Stimulated activated memory B cell treated with anti-CD40 and anti-IgM and Interleukin-4, amounts not matched to agents 10 μg/mL and 1 μg/mL and 100 μg/mL, for 72 hours (primary cell): ENCODE results near the gene FAM83F.

Experiments
- ATAC-seq: fragments of 150-1000 bp; cut with Tn5 transposase; 2 replicates; pipeline ENCODE4 v1.10.0; 2021
- H3K27ac Mint-ChIP-seq: one replicate; pipeline ENCODE4 v1.8.0; 2022; ENCODE audit warnings: mild to moderate bottlenecking, mixed read lengths
- H3K27me3 Mint-ChIP-seq: one replicate; pipeline ENCODE4 v1.8.0; 2022; ENCODE audit warnings: mixed read lengths
- H3K36me3 Mint-ChIP-seq: one replicate; pipeline ENCODE4 v1.8.0; 2022; ENCODE audit warnings: mixed read lengths
- H3K4me1 Mint-ChIP-seq: one replicate; pipeline ENCODE4 v1.8.0; 2022; ENCODE audit warnings: mixed read lengths
- H3K4me3 Mint-ChIP-seq: one replicate; pipeline ENCODE4 v1.8.0; 2022; ENCODE audit warnings: mild to moderate bottlenecking, moderate library complexity, mixed read lengths
- H3K9me3 Mint-ChIP-seq: one replicate; pipeline ENCODE4 v1.8.0; 2022; ENCODE audit warnings: mixed read lengths

The FAM83F gene

DNA sequence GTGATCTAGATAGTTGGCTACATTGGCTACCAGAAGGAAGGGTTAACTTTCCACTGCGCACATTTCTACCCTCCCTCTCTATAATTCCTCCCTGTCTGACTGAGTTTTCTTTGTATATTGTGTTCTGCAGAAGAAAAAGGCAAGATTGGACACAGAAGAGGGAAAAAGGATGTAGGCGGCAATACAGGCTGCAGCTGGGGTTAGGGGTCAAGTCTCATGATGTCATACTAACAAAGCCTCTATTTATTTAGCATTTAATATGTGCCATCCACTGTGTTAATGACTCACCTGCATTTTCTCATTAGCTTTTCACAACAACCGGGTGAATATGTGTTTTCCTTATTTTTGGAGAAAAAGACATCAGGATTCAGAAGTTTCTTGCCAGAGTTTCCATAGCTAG is 2.0 kb downstream of the FAM83F start:
- H3K4me3 Mint-ChIP-seq, result no peak overlapping the region
- H3K27me3 Mint-ChIP-seq, result peaks cover 74% of the 10 kb centered on the region

GRCh38 chr22:39997421-39997820 is 2.7 kb downstream of the FAM83F start:
- no peak for ATAC-seq

More for the DNA sequence above, 2.0 kb downstream of the FAM83F start:
- no peak for ATAC-seq
- Mint-ChIP-seq H3K4me1 (peaks cover 7% of the 10 kb centered on the region), H3K36me3 (no peaks in the 10 kb centered on the region), H3K27ac (no peak overlapping the region), H3K9me3 (no peaks in the 10 kb centered on the region)

DNA sequence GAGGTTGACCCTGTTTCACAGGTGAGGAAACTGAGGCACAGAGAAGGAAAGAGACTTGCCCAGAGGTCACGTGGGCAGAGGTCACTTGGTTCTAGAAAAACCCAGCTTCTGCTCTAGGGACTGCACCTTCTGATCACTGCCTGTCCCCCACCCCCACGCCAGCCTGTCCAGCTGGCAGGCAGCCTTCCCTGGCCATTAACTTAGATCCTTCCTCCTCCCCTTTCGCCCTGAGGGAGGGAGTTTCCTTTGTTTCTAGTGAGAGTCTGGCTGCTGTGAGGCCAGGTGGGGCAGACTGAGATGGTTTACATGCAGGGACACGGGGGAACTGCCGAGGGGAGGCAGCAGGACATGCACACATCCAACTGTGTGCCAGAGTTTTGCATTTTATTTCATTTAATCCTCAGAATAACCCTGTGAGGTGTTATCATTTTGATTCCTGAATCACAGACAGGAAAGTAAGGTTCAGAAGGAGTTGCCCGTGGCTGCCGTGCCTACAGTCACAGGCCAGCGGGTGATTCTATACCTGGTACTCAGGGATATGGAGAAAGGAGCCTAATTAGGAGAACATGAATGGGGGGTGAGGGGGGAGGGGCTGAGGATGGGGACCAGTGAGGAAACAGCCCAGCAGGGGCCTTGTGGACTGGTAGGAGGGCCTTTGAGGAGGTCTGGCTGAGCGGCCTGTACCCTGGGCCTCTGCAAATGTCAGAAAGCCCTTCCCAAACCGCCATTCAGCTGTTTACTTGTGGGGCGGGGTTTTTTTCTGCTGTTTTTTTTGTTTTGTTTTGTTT is 3.4 kb downstream of the FAM83F start:
- no peaks in the 10 kb centered on the region for H3K9me3 Mint-ChIP-seq
- no peak overlapping the region for H3K27ac Mint-ChIP-seq
- H3K4me3 Mint-ChIP-seq, result no peak overlapping the region
- H3K36me3 Mint-ChIP-seq, result no peaks in the 10 kb centered on the region
- H3K4me1 Mint-ChIP-seq, result peaks cover 7% of the 10 kb centered on the region
- no peak for ATAC-seq
- H3K27me3 Mint-ChIP-seq, result peaks cover 78% of the 10 kb centered on the region

More at GRCh38 chr22:39997421-39997820, 2.7 kb downstream of the FAM83F start:
- Mint-ChIP-seq H3K4me3 (no peak overlapping the region), H3K9me3 (no peaks in the 10 kb centered on the region), H3K27ac (no peak overlapping the region), H3K36me3 (no peaks in the 10 kb centered on the region), H3K27me3 (peaks cover 81% of the 10 kb centered on the region), H3K4me1 (peaks cover 7% of the 10 kb centered on the region)

DNA sequence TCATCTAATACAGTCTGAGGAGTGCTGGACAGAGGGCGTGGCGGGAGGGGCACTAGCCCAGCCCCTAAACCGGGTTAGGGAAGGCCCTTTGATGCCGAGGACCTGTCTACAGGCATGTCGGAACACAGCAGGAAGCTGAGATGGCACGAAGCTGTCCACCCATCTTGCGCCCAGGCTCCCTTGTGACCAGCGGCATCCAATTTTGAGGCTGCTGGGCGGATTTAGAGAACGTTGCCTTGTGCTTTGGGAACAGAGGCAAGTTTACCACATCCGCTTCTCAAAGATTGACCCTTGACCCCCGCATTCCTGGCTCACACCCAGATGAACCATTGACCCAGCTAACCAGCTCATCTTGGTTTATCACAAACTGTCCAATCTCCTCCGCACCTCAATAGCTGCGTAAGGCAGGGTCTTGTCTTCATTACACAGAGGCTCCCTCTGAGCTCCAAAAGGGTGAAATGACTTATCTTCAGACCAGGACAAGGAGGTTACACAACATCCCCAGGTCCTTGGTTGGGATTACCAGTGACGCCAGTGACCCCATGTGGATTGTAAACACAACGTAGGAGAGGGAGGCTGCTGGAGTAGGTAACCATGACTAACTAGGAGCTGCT is 4.5 kb downstream of the FAM83F start:
- H3K4me1 Mint-ChIP-seq, result no peaks in the 10 kb centered on the region
- no peak overlapping the region for H3K4me3 Mint-ChIP-seq
- no peak for ATAC-seq
- H3K27ac Mint-ChIP-seq, result no peak overlapping the region
- no peaks in the 10 kb centered on the region for H3K36me3 Mint-ChIP-seq
- H3K9me3 Mint-ChIP-seq, result no peaks in the 10 kb centered on the region
- H3K27me3 Mint-ChIP-seq, result peaks cover 66% of the 10 kb centered on the region

GRCh38 chr22:40000171-40000570 is 5.4 kb downstream of the FAM83F start:
- no peaks in the 10 kb centered on the region for H3K9me3 Mint-ChIP-seq
- no peak for ATAC-seq
- no peak overlapping the region for H3K27ac Mint-ChIP-seq
- no peaks in the 10 kb centered on the region for H3K36me3 Mint-ChIP-seq
- H3K27me3 Mint-ChIP-seq, result peaks cover 74% of the 10 kb centered on the region
- H3K4me3 Mint-ChIP-seq, result no peak overlapping the region
- H3K4me1 Mint-ChIP-seq, result no peaks in the 10 kb centered on the region

DNA sequence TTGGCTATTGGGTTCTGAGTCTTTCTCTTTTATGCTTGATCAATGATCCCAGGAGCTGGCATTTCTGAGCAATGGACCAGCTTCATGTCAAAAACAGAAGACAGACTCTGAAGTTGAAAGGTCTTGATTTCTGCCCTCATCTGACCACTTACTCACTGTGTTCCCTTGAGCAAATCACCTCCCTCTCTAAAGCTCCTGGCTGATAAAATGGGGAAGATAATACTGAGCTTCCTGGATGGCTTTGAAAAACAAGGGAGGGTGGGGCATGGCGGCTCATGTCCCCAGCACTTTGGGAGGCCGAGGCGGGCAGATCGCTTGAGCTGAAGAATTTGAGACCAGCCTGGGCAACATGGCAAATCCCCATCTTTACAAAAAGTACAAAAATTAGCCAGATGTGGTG is 6.4 kb downstream of the FAM83F start:
- H3K4me1 Mint-ChIP-seq, result no peaks in the 10 kb centered on the region
- H3K9me3 Mint-ChIP-seq, result no peaks in the 10 kb centered on the region
- H3K36me3 Mint-ChIP-seq, result no peaks in the 10 kb centered on the region
- H3K27ac Mint-ChIP-seq, result no peak overlapping the region
- H3K27me3 Mint-ChIP-seq, result peaks cover 78% of the 10 kb centered on the region
- ATAC-seq, result no peak
- no peak overlapping the region for H3K4me3 Mint-ChIP-seq

DNA sequence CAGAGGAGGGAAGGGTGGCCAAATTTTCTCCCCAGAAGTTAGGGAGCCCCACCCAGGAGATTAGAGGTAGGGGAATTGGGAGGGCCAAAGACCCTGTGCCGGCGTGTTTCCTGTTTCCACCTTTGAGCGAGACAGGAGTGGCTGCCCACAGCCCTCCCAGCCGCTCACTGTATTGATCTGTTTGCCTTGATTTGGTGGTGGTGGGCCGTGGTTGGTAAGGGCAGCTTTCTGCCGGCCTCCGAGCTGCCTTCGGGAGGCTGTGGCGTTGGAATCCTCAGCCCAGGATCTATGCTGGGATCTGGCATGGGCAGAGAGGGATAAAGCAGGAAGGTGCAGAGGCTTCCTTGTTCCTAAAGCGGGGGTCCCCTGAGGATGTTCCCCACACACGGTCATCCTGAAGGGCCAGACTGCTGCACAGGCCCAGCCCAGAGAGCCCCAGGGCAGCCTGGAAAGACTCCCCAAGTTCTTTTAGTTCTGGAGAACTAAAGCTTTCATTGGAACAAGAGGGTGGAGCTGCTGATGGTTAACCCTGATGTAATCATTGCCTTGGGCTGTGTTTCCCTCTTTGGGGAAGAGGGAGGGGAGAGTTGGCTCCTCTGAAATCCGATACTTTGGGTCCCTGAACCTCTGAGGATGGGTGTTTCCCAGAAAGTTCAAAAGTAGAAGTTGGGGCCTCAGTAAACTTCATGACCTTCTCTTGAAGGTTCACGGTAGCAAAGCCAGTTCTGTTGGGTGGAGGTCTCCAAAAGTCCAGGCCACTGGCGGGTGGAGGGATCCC is 7.2 kb downstream of the FAM83F start:
- no peak for ATAC-seq
- H3K27me3 Mint-ChIP-seq, result peaks cover 78% of the 10 kb centered on the region

DNA sequence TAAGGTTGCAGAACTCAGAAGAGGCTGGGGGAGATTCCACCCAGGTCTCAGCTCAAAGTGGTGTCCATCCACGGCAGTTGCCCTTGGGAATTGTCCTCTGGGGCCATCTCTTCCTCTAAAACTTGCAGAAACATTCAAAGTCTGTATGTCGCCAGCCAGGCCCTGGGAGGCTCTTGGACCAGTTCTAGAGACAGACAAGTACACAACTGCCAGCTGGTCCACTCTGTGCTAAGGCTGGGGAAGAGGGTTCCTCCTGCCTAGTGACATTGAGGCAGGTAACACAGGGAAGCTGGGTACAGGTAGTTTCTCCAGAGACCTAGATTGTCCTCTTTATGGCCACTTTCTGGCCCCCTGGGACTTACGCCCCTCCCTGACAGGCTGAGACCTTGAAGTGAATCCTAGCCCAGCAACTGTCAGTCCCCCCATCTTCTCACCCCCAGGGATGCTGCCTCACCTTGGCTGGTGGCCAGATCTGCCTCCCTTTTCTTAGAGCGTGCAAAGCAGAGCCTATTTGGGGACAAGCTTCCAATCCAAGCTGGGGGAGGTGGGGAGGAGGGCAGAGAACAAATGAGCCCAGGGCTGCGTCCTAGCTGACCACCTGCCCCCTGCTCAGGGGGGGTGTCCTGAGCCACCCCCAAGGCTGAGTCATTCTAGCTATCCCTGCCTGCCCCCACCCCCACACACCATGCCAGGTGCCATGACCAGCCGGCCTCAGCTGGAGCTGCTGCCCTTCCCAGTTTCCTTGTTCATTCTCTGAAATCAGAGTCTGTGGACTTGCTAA is 8.4 kb downstream of the FAM83F start:
- H3K36me3 Mint-ChIP-seq, result peaks cover 5% of the 10 kb centered on the region
- H3K27me3 Mint-ChIP-seq, result peaks cover 78% of the 10 kb centered on the region
- no peaks in the 10 kb centered on the region for H3K9me3 Mint-ChIP-seq
- H3K4me1 Mint-ChIP-seq, result no peaks in the 10 kb centered on the region
- ATAC-seq, result no peak
- H3K4me3 Mint-ChIP-seq, result no peak overlapping the region
- H3K27ac Mint-ChIP-seq, result no peak overlapping the region

More for the DNA sequence above, 7.2 kb downstream of the FAM83F start:
- Mint-ChIP-seq H3K4me1 (no peaks in the 10 kb centered on the region), H3K4me3 (no peak overlapping the region), H3K27ac (no peak overlapping the region), H3K9me3 (no peaks in the 10 kb centered on the region), H3K36me3 (no peaks in the 10 kb centered on the region)

DNA sequence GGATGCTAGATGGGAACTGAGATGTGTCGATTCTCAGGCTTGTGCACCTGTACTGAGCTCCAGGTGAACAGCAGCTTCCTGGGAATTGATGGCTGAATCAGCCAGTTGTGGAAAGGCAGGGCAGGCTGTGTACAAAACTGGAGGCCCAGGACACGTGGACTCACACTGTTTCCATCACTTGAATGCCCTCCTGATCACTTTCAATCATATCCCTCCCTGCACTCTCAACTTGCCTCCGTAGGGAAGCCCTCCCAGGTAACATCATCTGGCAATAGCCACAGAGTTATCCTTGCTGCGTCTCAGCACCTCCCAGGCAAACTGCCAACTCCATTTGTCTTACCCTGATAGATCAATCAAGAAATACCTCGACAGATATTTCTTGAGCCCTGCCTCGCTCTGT is 10.1 kb downstream of the FAM83F start:
- Mint-ChIP-seq H3K4me3 (no peak overlapping the region), H3K9me3 (no peaks in the 10 kb centered on the region), H3K4me1 (no peaks in the 10 kb centered on the region), H3K27ac (no peak overlapping the region), H3K27me3 (peaks cover 82% of the 10 kb centered on the region), H3K36me3 (peaks cover 5% of the 10 kb centered on the region)
- ATAC-seq, result no peak

GRCh38 chr22:40006641-40007040 is 11.9 kb downstream of the FAM83F start:
- no peaks in the 10 kb centered on the region for H3K4me1 Mint-ChIP-seq
- H3K9me3 Mint-ChIP-seq, result no peaks in the 10 kb centered on the region
- no peak overlapping the region for H3K27ac Mint-ChIP-seq
- ATAC-seq, result no peak
- H3K36me3 Mint-ChIP-seq, result peaks cover 5% of the 10 kb centered on the region
- no peak overlapping the region for H3K4me3 Mint-ChIP-seq
- H3K27me3 Mint-ChIP-seq, result peaks cover 79% of the 10 kb centered on the region

GRCh38 chr22:40007853-40008710 is 13.3 kb downstream of the FAM83F start:
- H3K4me3 Mint-ChIP-seq, result no peak overlapping the region
- H3K27ac Mint-ChIP-seq, result peak overlapping the region; percentile 49
- H3K4me1 Mint-ChIP-seq, result no peaks in the 10 kb centered on the region
- peaks cover 5% of the 10 kb centered on the region for H3K36me3 Mint-ChIP-seq
- ATAC-seq, result no peak
- H3K27me3 Mint-ChIP-seq, result peaks cover 81% of the 10 kb centered on the region
- H3K9me3 Mint-ChIP-seq, result no peaks in the 10 kb centered on the region

DNA sequence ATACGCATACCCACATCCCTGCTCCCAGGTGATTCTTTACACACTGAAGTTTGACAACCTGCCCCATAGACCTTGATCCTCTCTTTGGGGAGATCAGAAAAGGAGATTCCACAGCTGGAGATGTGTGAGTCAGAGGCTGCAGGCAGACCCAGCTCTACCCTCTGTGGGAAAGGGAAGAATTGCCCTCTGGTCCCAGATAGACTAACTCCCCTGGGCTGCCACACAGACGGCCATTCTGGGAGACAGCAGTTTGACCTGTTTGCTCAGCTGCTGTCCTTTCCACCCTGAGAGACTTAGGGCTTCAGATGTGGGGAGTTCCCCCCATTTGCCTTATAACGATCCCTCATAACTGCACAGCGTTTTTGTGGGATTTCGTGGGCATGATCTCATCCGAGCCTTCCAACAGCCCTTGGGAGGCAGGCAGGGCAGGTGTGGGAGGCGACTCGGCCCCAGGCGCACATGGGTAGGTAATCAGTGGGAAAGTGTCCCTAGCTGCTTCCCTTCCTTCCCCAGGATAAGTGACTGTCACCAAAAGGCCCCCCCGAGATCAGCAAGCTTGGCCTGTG is 14.1 kb downstream of the FAM83F start:
- Mint-ChIP-seq H3K4me3 (no peak overlapping the region), H3K27ac (no peak overlapping the region), H3K4me1 (no peaks in the 10 kb centered on the region), H3K9me3 (no peaks in the 10 kb centered on the region), H3K27me3 (peaks cover 88% of the 10 kb centered on the region), H3K36me3 (peaks cover 5% of the 10 kb centered on the region)
- ATAC-seq, result no peak

DNA sequence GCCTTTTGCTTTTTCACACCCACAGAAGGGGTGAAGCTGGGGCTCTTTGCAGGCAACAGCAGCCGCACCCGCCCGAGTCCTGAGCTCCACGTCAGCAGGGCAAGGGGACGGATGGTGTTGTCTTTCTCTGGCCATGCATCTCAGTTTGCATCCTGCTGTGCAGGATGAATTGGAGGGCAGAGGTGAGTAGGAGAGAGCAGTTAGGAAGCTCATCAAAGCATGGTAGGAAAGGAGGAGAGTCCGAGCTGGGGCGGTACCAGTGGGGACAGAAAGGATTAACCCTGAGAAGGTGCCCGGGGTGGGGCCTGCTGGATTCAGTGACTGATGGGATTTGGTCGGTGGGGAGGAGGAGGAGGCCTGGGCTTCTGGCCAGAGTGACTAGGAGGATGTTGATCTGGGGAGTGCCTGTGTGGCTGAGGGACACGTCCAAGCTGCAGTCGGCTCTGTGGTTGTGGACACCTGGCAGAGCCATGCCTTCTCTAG is 14.6 kb downstream of the FAM83F start:
- peaks cover 5% of the 10 kb centered on the region for H3K36me3 Mint-ChIP-seq
- no peak overlapping the region for H3K27ac Mint-ChIP-seq
- no peak for ATAC-seq
- H3K4me1 Mint-ChIP-seq, result no peaks in the 10 kb centered on the region
- no peak overlapping the region for H3K4me3 Mint-ChIP-seq
- peaks cover 93% of the 10 kb centered on the region for H3K27me3 Mint-ChIP-seq
- H3K9me3 Mint-ChIP-seq, result no peaks in the 10 kb centered on the region
